ENCODE results near the gene VANGL1.

VANGL1 gene

DNA sequence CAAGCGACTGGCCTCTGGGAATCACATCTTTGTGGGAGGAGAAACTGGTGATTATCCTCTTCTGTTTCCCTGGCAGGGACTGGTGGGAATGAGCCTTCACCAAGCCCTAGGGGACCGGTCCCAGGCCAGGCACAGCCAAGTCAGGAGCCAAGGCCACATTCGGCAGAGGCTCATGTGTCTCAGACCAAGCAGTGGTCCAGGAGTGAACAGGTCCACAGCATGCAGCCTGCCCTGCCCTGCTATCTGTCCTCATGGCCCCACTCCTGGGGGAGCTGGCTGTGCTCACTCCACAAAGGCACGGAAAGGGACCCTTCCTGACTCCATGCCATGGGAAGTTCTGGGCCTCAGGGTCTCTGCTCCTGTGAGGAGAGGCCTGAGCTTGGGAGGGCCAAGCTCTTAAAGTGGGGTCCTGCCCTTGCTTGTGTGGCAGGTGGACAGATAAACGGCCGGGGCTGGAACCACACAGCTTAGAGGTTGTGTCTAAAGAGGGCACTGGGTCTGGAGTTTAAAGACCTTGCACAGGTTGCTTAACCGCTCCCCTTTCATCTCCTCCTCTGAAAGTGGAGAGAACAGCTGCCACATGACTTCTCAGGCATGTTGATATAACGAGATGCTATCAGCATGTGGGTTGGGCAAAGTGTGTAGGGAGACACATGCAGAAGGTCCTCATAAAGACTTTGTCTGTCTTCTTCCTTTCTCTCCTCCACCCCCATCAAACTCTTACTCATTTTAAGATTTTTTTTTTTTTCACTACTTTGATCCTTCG, 69.3 kb downstream of the VANGL1 start:
- Histone ChIP-seq H3K79me2 (ENCODE audit: control insufficient read depth, insufficient read depth, low read length) (no peaks in the 10 kb centered on the region), H3K79me1 (ENCODE audit: low read length) (no peaks in the 10 kb centered on the region), H2BK15ac (replicated peaks; ENCODE audit: low read depth) (no peak overlapping the region), H4K5ac (ENCODE audit: low read length) (no peak overlapping the region), H3K4ac (ENCODE audit: low read depth, low read length) (no peak overlapping the region), H2AK5ac (ENCODE audit: low read length) (no peak overlapping the region), H2BK120ac (ENCODE audit: low read depth, low read length) (no peak overlapping the region), H3K4me2 (ENCODE audit: low read length) (no peak overlapping the region), H3K4me1 (ENCODE audit: control insufficient read depth, low read depth, low read length) (peaks cover 2% of the 10 kb centered on the region), H3K23ac (ENCODE audit: low read length) (no peak overlapping the region), H3K56ac (ENCODE audit: low read length) (no peak overlapping the region), H3K27ac (ENCODE audit: low read depth, low read length) (no peak overlapping the region), H3K27me3 (ENCODE audit: insufficient read depth, low read length, poor library complexity) (no peaks in the 10 kb centered on the region), H2BK5ac (ENCODE audit: low read length) (no peak overlapping the region), H3K36me3 (ENCODE audit: control insufficient read depth, insufficient read depth, low read length) (no peaks in the 10 kb centered on the region), H4K8ac (ENCODE audit: low read depth, low read length) (no peak overlapping the region), H3K4me3 (ENCODE audit: low read length) (no peak overlapping the region), H3K9ac (ENCODE audit: low read length) (no peak overlapping the region), H3K18ac (ENCODE audit: low read length) (no peak overlapping the region)
- peak; percentile 16 for DNase-seq
- WGBS (ENCODE audit: extremely low coverage, insufficient coverage, low lambda C conversion rate) = no CpG with 5 or more reads among the region's 9 CpGs

- Histone ChIP-seq H3K4me2 (ENCODE audit: low read length) (no peak overlapping the region), H4K5ac (ENCODE audit: low read length) (no peak overlapping the region), H3K4me1 (ENCODE audit: control insufficient read depth, low read depth, low read length) (peaks cover 2% of the 10 kb centered on the region), H3K18ac (ENCODE audit: low read length) (no peak overlapping the region), H3K27ac (ENCODE audit: low read depth, low read length) (no peak overlapping the region), H2AK5ac (ENCODE audit: low read length) (no peak overlapping the region), H2BK120ac (ENCODE audit: low read depth, low read length) (no peak overlapping the region), H3K79me2 (ENCODE audit: control insufficient read depth, insufficient read depth, low read length) (no peaks in the 10 kb centered on the region), H3K27me3 (ENCODE audit: insufficient read depth, low read length, poor library complexity) (no peaks in the 10 kb centered on the region), H3K4me3 (ENCODE audit: low read length) (no peak overlapping the region), H3K4ac (ENCODE audit: low read depth, low read length) (no peak overlapping the region), H3K79me1 (ENCODE audit: low read length) (no peaks in the 10 kb centered on the region), H3K56ac (ENCODE audit: low read length) (peak overlapping the region; percentile 1), H3K36me3 (ENCODE audit: control insufficient read depth, insufficient read depth, low read length) (no peaks in the 10 kb centered on the region), H3K9ac (ENCODE audit: low read length) (no peak overlapping the region), H2BK5ac (ENCODE audit: low read length) (no peak overlapping the region), H4K8ac (ENCODE audit: low read depth, low read length) (no peak overlapping the region), H3K23ac (ENCODE audit: low read length) (no peak overlapping the region), H2BK15ac (replicated peaks; ENCODE audit: low read depth) (no peak overlapping the region)
- peak; percentile 77 for DNase-seq
- WGBS (ENCODE audit: extremely low coverage, insufficient coverage, low lambda C conversion rate) = no CpG with 5 or more reads among the region's 10 CpGs
These were observed 71.3 kb downstream of the VANGL1 start for GRCh38 chr1:115712911-115713609.

GRCh38 chr1:115713906-115714305, 72.1 kb downstream of the VANGL1 start:
- Histone ChIP-seq H3K27ac (ENCODE audit: low read depth, low read length) (no peak overlapping the region), H2BK5ac (ENCODE audit: low read length) (no peak overlapping the region), H3K9ac (ENCODE audit: low read length) (no peak overlapping the region), H3K4ac (ENCODE audit: low read depth, low read length) (no peak overlapping the region), H3K27me3 (ENCODE audit: insufficient read depth, low read length, poor library complexity) (no peaks in the 10 kb centered on the region), H3K4me2 (ENCODE audit: low read length) (no peak overlapping the region), H2BK15ac (replicated peaks; ENCODE audit: low read depth) (no peak overlapping the region), H3K79me1 (ENCODE audit: low read length) (no peaks in the 10 kb centered on the region), H4K5ac (ENCODE audit: low read length) (no peak overlapping the region), H3K56ac (ENCODE audit: low read length) (no peak overlapping the region), H2BK120ac (ENCODE audit: low read depth, low read length) (no peak overlapping the region), H3K18ac (ENCODE audit: low read length) (no peak overlapping the region), H4K8ac (ENCODE audit: low read depth, low read length) (no peak overlapping the region), H3K4me3 (ENCODE audit: low read length) (no peak overlapping the region), H3K23ac (ENCODE audit: low read length) (no peak overlapping the region), H3K4me1 (ENCODE audit: control insufficient read depth, low read depth, low read length) (peaks cover 2% of the 10 kb centered on the region), H2AK5ac (ENCODE audit: low read length) (no peak overlapping the region), H3K79me2 (ENCODE audit: control insufficient read depth, insufficient read depth, low read length) (no peaks in the 10 kb centered on the region), H3K36me3 (ENCODE audit: control insufficient read depth, insufficient read depth, low read length) (no peaks in the 10 kb centered on the region)
- no peak for DNase-seq
- no CpG with 5 or more reads among the region's 5 CpGs for WGBS (ENCODE audit: extremely low coverage, insufficient coverage, low lambda C conversion rate)

DNA sequence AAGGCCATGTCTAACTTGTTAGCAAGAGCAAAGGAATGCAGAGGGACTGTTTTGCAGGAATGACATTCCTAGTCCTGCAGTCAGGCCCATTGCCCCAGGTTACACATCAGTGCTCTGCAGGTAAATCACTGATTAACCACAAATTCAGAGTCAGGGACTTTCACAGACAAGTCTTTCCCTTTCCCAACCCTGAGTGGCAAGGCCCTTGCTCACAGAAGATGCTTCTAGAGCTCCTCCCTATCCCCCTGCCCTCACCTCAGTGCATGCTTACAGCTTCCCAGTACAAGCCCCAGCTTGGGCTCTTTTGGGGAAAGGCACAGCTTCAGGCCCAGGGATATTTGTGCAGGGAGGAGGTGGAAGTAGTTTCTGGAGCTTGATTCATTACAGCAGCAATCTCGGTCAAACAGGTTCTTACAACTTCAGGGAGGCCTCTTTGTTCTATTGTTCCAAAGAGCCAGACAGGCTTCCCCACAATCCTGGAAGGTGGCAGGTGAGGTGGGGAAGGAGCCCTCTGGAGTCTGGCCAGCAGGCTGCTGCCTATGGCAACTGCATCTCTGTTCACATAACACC, 72.9 kb downstream of the VANGL1 start:
- H3K4me2 ChIP-seq (ENCODE audit: low read length) = no peak overlapping the region
- H4K8ac ChIP-seq (ENCODE audit: low read depth, low read length) = no peak overlapping the region
- H2BK5ac ChIP-seq (ENCODE audit: low read length) = no peak overlapping the region
- no peaks in the 10 kb centered on the region for H3K36me3 ChIP-seq (ENCODE audit: control insufficient read depth, insufficient read depth, low read length)
- no peak overlapping the region for H2AK5ac ChIP-seq (ENCODE audit: low read length)
- no peak overlapping the region for H3K4me3 ChIP-seq (ENCODE audit: low read length)
- whole genome bisulfite sequencing (ENCODE audit: extremely low coverage, insufficient coverage, low lambda C conversion rate) = no CpG with 5 or more reads among the region's 1 CpG
- no peak overlapping the region for H3K18ac ChIP-seq (ENCODE audit: low read length)
- no peak overlapping the region for H2BK15ac ChIP-seq (replicated peaks; ENCODE audit: low read depth)
- no peak overlapping the region for H4K5ac ChIP-seq (ENCODE audit: low read length)
- peaks cover 2% of the 10 kb centered on the region for H3K4me1 ChIP-seq (ENCODE audit: control insufficient read depth, low read depth, low read length)
- H3K27ac ChIP-seq (ENCODE audit: low read depth, low read length) = no peak overlapping the region
- no peaks in the 10 kb centered on the region for H3K27me3 ChIP-seq (ENCODE audit: insufficient read depth, low read length, poor library complexity)
- no peaks in the 10 kb centered on the region for H3K79me2 ChIP-seq (ENCODE audit: control insufficient read depth, insufficient read depth, low read length)
- H2BK120ac ChIP-seq (ENCODE audit: low read depth, low read length) = no peak overlapping the region
- H3K79me1 ChIP-seq (ENCODE audit: low read length) = no peaks in the 10 kb centered on the region
- no peak overlapping the region for H3K9ac ChIP-seq (ENCODE audit: low read length)
- DNase-seq = peak; percentile 94
- no peak overlapping the region for H3K23ac ChIP-seq (ENCODE audit: low read length)
- peak overlapping the region; percentile 11 for H3K56ac ChIP-seq (ENCODE audit: low read length)
- no peak overlapping the region for H3K4ac ChIP-seq (ENCODE audit: low read depth, low read length)

GRCh38 chr1:115717541-115717940, 75.8 kb downstream of the VANGL1 start:
- no peak overlapping the region for H2BK15ac ChIP-seq (replicated peaks; ENCODE audit: low read depth)

More at GRCh38 chr1:115717541-115717940, 75.8 kb downstream of the VANGL1 start:
- Histone ChIP-seq H3K9ac (ENCODE audit: low read length) (no peak overlapping the region), H2AK5ac (ENCODE audit: low read length) (no peak overlapping the region), H3K36me3 (ENCODE audit: control insufficient read depth, insufficient read depth, low read length) (no peaks in the 10 kb centered on the region), H3K4me3 (ENCODE audit: low read length) (no peak overlapping the region), H3K27me3 (ENCODE audit: insufficient read depth, low read length, poor library complexity) (no peaks in the 10 kb centered on the region), H3K56ac (ENCODE audit: low read length) (no peak overlapping the region), H3K23ac (ENCODE audit: low read length) (no peak overlapping the region), H3K18ac (ENCODE audit: low read length) (no peak overlapping the region), H3K27ac (ENCODE audit: low read depth, low read length) (no peak overlapping the region), H4K8ac (ENCODE audit: low read depth, low read length) (no peak overlapping the region), H3K4ac (ENCODE audit: low read depth, low read length) (no peak overlapping the region), H3K79me1 (ENCODE audit: low read length) (no peaks in the 10 kb centered on the region), H3K79me2 (ENCODE audit: control insufficient read depth, insufficient read depth, low read length) (no peaks in the 10 kb centered on the region), H4K5ac (ENCODE audit: low read length) (no peak overlapping the region), H3K4me2 (ENCODE audit: low read length) (no peak overlapping the region), H3K4me1 (ENCODE audit: control insufficient read depth, low read depth, low read length) (peaks cover 2% of the 10 kb centered on the region), H2BK5ac (ENCODE audit: low read length) (no peak overlapping the region), H2BK120ac (ENCODE audit: low read depth, low read length) (no peak overlapping the region)
- no CpG with 5 or more reads among the region's 5 CpGs for WGBS (ENCODE audit: extremely low coverage, insufficient coverage, low lambda C conversion rate)
- peak; percentile 74 for DNase-seq

Measured in mesendoderm (in vitro differentiated cells).